GM12872 (cell line): ENCODE measurements around the gene CLCN6.
A peak's percentile ranks its signal among the peaks of the same experiment; 100 is the strongest.

Experiments used
- CTCF ChIP-seq: IDR thresholded peaks from 3 replicates; pipeline ENCODE4 v1.5.1; 2011; ENCODE audit warnings: low read depth, mild to moderate bottlenecking, low read length, moderate library complexity; ENCODE audit not compliant: insufficient read depth

CLCN6 gene

GRCh38 chr1:11780380-11781147 is 25.4 kb upstream of the CLCN6 start:
- TF ChIP-seq CTCF = no peak

- no peak for TF ChIP-seq CTCF
These were observed 24.7 kb upstream of the CLCN6 start for GRCh38 chr1:11781297-11781696.

- no peak for TF ChIP-seq CTCF
These were observed 23.8 kb upstream of the CLCN6 start for GRCh38 chr1:11782127-11782708.

GRCh38 chr1:11783556-11783955 is 22.4 kb upstream of the CLCN6 start:
- TF ChIP-seq CTCF = no peak

- no peak for TF ChIP-seq CTCF
These were observed 21.6 kb upstream of the CLCN6 start for GRCh38 chr1:11784256-11784992.

- TF ChIP-seq CTCF = peak; percentile 95
These were observed 20.8 kb upstream of the CLCN6 start for GRCh38 chr1:11784993-11785769.

- TF ChIP-seq CTCF = no peak
These were observed 19.8 kb upstream of the CLCN6 start for GRCh38 chr1:11786168-11786567.
